SK-N-SH treated with all-trans-retinoic acid at 6 μM for 48 hours (cell line): ENCODE results near the gene IFI27L2.

Source experiments
- ATAC-seq: fragments of 200-7000 bp; cut with Tn5 transposase; 3 replicates; pipeline ENCODE4 v1.9.1; 2020; ENCODE audit warnings: mild to moderate bottlenecking, moderate library complexity
- ARNTL ChIP-seq: fragments of 450-650 bp; formaldehyde crosslinking; IDR thresholded peaks from 2 replicates; pipeline ENCODE4 v1.5.0; 2020; ENCODE audit warnings: low read depth, mild to moderate bottlenecking, moderate library complexity, borderline replicate concordance
- BACH2 ChIP-seq: fragments of 250-450 bp; sonication (Bioruptor Pico); IDR thresholded peaks from 2 replicates; pipeline ENCODE4 v1.9.0; 2021; ENCODE audit warnings: mild to moderate bottlenecking, borderline replicate concordance
- CSRNP3 ChIP-seq: fragments of 250-450 bp; sonication (Bioruptor Pico); IDR thresholded peaks from 2 replicates; pipeline ENCODE4 v1.5.1; 2021; ENCODE audit warnings: mild to moderate bottlenecking, moderate library complexity
- ESRRG ChIP-seq: fragments of 250-450 bp; sonication (Bioruptor Pico); IDR thresholded peaks from 2 replicates; pipeline ENCODE4 v1.6.1; 2021; ENCODE audit warnings: mild to moderate bottlenecking
- GLIS3 ChIP-seq: fragments of 250-450 bp; sonication (Bioruptor Pico); IDR thresholded peaks from 2 replicates; pipeline ENCODE4 v1.5.0; 2020; ENCODE audit warnings: mild to moderate bottlenecking, moderate library complexity
- ISL1 ChIP-seq: fragments of 250-450 bp; sonication (Bioruptor Pico); IDR thresholded peaks from 2 replicates; pipeline ENCODE4 v2.1.2; 2022; ENCODE audit warnings: mild to moderate bottlenecking, moderate library complexity
- OSR1 ChIP-seq: fragments of 250-450 bp; sonication (Bioruptor Pico); IDR thresholded peaks from 2 replicates; pipeline ENCODE4 v1.8.0; 2022; ENCODE audit warnings: moderate library complexity, mild to moderate bottlenecking, inconsistent platforms
- PATZ1 ChIP-seq: fragments of 250-450 bp; sonication (Bioruptor Pico); IDR thresholded peaks from 2 replicates; pipeline ENCODE4 v1.8.0; 2020; ENCODE audit warnings: mild to moderate bottlenecking, moderate library complexity, borderline replicate concordance
- POU6F1 ChIP-seq: fragments of 250-450 bp; sonication (Bioruptor Pico); IDR thresholded peaks from 2 replicates; pipeline ENCODE4 v1.8.0; 2021; ENCODE audit warnings: low read depth, mild to moderate bottlenecking, moderate library complexity, borderline replicate concordance
- PPARA ChIP-seq: fragments of 250-450 bp; sonication (Bioruptor Pico); IDR thresholded peaks from 2 replicates; pipeline ENCODE4 v1.5.0; 2020; ENCODE audit warnings: mild to moderate bottlenecking, borderline replicate concordance
- RARB ChIP-seq: fragments of 250-450 bp; sonication (Bioruptor Pico); IDR thresholded peaks from 2 replicates; pipeline ENCODE4 v1.8.0; 2021; ENCODE audit warnings: mild to moderate bottlenecking, moderate library complexity
- SNAI2 ChIP-seq: fragments of 250-450 bp; sonication (Bioruptor Pico); IDR thresholded peaks from 2 replicates; pipeline ENCODE4 v1.5.0; 2020; ENCODE audit warnings: mild to moderate bottlenecking, moderate library complexity
- TCF4 ChIP-seq: fragments of 250-450 bp; sonication (Bioruptor Pico); IDR thresholded peaks from 2 replicates; pipeline ENCODE4 v1.8.0; 2021; ENCODE audit warnings: mild to moderate bottlenecking, moderate library complexity, borderline replicate concordance
- TOX ChIP-seq: fragments of 250-450 bp; sonication (Bioruptor Pico); IDR thresholded peaks from 2 replicates; pipeline ENCODE4 v1.8.0; 2021; ENCODE audit warnings: mild to moderate bottlenecking, moderate library complexity, borderline replicate concordance
- TSHZ2 ChIP-seq: fragments of 250-450 bp; sonication (Bioruptor Pico); IDR thresholded peaks from 2 replicates; pipeline ENCODE4 v1.5.0; 2020; ENCODE audit warnings: mild to moderate bottlenecking, moderate library complexity
- ZC3H10 ChIP-seq: fragments of 250-450 bp; sonication (Bioruptor Pico); IDR thresholded peaks from 2 replicates; pipeline ENCODE4 v1.5.1; 2021; ENCODE audit warnings: mild to moderate bottlenecking, moderate library complexity
- ZFP3 ChIP-seq: fragments of 250-450 bp; sonication (Bioruptor Pico); IDR thresholded peaks from 2 replicates; pipeline ENCODE4 v1.5.0; 2020; ENCODE audit warnings: mild to moderate bottlenecking, moderate library complexity
- ZFP30 ChIP-seq: fragments of 450-650 bp; formaldehyde crosslinking; IDR thresholded peaks from 2 replicates; pipeline ENCODE4 v1.5.0; 2022; ENCODE audit warnings: mild to moderate bottlenecking, moderate library complexity
- ZNF565 ChIP-seq: fragments of 450-650 bp; formaldehyde crosslinking; conservative IDR thresholded peaks from 2 replicates; pipeline ENCODE4 v1.5.0; 2020; ENCODE audit warnings: low read depth, mild to moderate bottlenecking, moderate library complexity
- ZNF70 ChIP-seq: fragments of 450-650 bp; formaldehyde crosslinking; IDR thresholded peaks from 2 replicates; pipeline ENCODE4 v1.5.0; 2020; ENCODE audit warnings: mild to moderate bottlenecking, moderate library complexity
- ZNF8 ChIP-seq: fragments of 450-650 bp; formaldehyde crosslinking; IDR thresholded peaks from 2 replicates; pipeline ENCODE4 v1.5.0; 2020; ENCODE audit warnings: mild to moderate bottlenecking, moderate library complexity

Gene IFI27L2

GRCh38 chr14:94161058-94161457 is 31.7 kb upstream of the IFI27L2 start:
- ATAC-seq: no peak
- no peak for TF ChIP-seq PATZ1
- no peak for TF ChIP-seq ARNTL
- TF ChIP-seq TOX: no peak
- TF ChIP-seq ISL1 (CRISPR knock-in tag): no peak
- no peak for TF ChIP-seq PPARA (CRISPR knock-in tag)
- TF ChIP-seq OSR1: no peak
- TF ChIP-seq GLIS3 (CRISPR knock-in tag): no peak
- TF ChIP-seq TSHZ2 (CRISPR knock-in tag): no peak
- TF ChIP-seq ZFP30 (CRISPR knock-in tag): no peak
- TF ChIP-seq ZNF8 (CRISPR knock-in tag): no peak
- TF ChIP-seq ZNF565 (CRISPR knock-in tag): no peak
- TF ChIP-seq POU6F1: no peak
- no peak for TF ChIP-seq ESRRG (CRISPR knock-in tag)
- no peak for TF ChIP-seq ZNF70
- TF ChIP-seq CSRNP3 (CRISPR knock-in tag): no peak
- no peak for TF ChIP-seq ZFP3 (CRISPR knock-in tag)
- no peak for TF ChIP-seq BACH2
- no peak for TF ChIP-seq ZC3H10 (CRISPR knock-in tag)
- TF ChIP-seq RARB (CRISPR knock-in tag): no peak
- no peak for TF ChIP-seq TCF4
- TF ChIP-seq, all 23 proteins: peak for 0

GRCh38 chr14:94158239-94158883 is 29.0 kb upstream of the IFI27L2 start:
- no peak for ATAC-seq
- no peak for TF ChIP-seq OSR1
- no peak for TF ChIP-seq ZFP3 (CRISPR knock-in tag)
- no peak for TF ChIP-seq PATZ1
- no peak for TF ChIP-seq TOX
- no peak for TF ChIP-seq GLIS3 (CRISPR knock-in tag)
- TF ChIP-seq ISL1 (CRISPR knock-in tag): no peak
- TF ChIP-seq CSRNP3 (CRISPR knock-in tag): no peak
- no peak for TF ChIP-seq ZFP30 (CRISPR knock-in tag)
- no peak for TF ChIP-seq BACH2
- no peak for TF ChIP-seq SNAI2
